ENCODE measurements around the gene ZNF90. TPM values are rescaled to one million over a fixed set of nuclear protein-coding genes. Genes with fewer than 3 reads are reported as not detected.

The ZNF90 gene
- total and polyA plus RNA-seq, 2 experiments from 2014 or later: 1.6 to 1.8 TPM

- no peaks in the 10 kb centered on the region for H4K20me1 ChIP-seq (ENCODE audit: insufficient read depth)
- WGBS, 2 experiments (ENCODE audit: low coverage in 1 of 2, low lambda C conversion rate in 2 of 2, missing lambda C conversion rate in 2 of 2): 71 to 73% methylated on average over 4 of the region's 4 CpGs
- TF ChIP-seq EZH2phosphoT487 (IDR thresholded peaks at IDR 0.05; ENCODE audit: insufficient read depth, low read depth) (no peak), EZH2 (IDR thresholded peaks at IDR 0.05; ENCODE audit: insufficient read depth, poor library complexity, severe bottlenecking) (no peak)
- no peaks in the 10 kb centered on the region for H3K9me2 ChIP-seq (ENCODE audit: insufficient read depth)
- in situ Hi-C loops (cut with MboI): no loop called here
- no peaks in the 10 kb centered on the region for H3K79me2 ChIP-seq (ENCODE audit: insufficient read depth)
- H3K9ac ChIP-seq: no peak overlapping the region
- no peak overlapping the region for H3K27ac ChIP-seq
- H2AFZ ChIP-seq: no peak overlapping the region
- H3F3A ChIP-seq (ENCODE audit: insufficient read depth): no peaks in the 10 kb centered on the region
- no peak overlapping the region for H3K4me3 ChIP-seq
- no peaks in the 10 kb centered on the region for H3K9me3 ChIP-seq (ENCODE audit: low read depth)
- no peaks in the 10 kb centered on the region for H3K36me3 ChIP-seq (ENCODE audit: low read depth)
- no peaks in the 10 kb centered on the region for H3K27me3 ChIP-seq (replicated peaks; ENCODE audit: insufficient read depth)
- H3K4me2 ChIP-seq (ENCODE audit: unreplicated experiment): no peak overlapping the region
- DNase-seq: no peak
- no peaks in the 10 kb centered on the region for H3K4me1 ChIP-seq (ENCODE audit: insufficient read depth)
Measured at GRCh38 chr19:20153281-20153680, 75.5 kb downstream of the ZNF90 start.

GRCh38 chr19:20154636-20155035 lies 76.8 kb downstream of the ZNF90 start:
- no peak for DNase-seq
- no peak overlapping the region for H3K9ac ChIP-seq
- H3K4me3 ChIP-seq: no peak overlapping the region
- no peak overlapping the region for H3K4me2 ChIP-seq (ENCODE audit: unreplicated experiment)
- H3K27ac ChIP-seq: no peak overlapping the region
- no peaks in the 10 kb centered on the region for H3K4me1 ChIP-seq (ENCODE audit: insufficient read depth)
- H4K20me1 ChIP-seq (ENCODE audit: insufficient read depth): no peaks in the 10 kb centered on the region
- no peak for TF ChIP-seq EZH2 (IDR thresholded peaks at IDR 0.05; ENCODE audit: insufficient read depth, poor library complexity, severe bottlenecking)
- TF ChIP-seq EZH2phosphoT487 (IDR thresholded peaks at IDR 0.05; ENCODE audit: insufficient read depth, low read depth): no peak
- H3K27me3 ChIP-seq (replicated peaks; ENCODE audit: insufficient read depth): no peaks in the 10 kb centered on the region
- in situ Hi-C loops (cut with MboI): no loop called here
- H3F3A ChIP-seq (ENCODE audit: insufficient read depth): no peaks in the 10 kb centered on the region
- H3K9me2 ChIP-seq (ENCODE audit: insufficient read depth): no peaks in the 10 kb centered on the region
- 27 to 36% methylated on average over 4 of the region's 4 CpGs for WGBS, 2 experiments (ENCODE audit: low coverage in 1 of 2, low lambda C conversion rate in 2 of 2, missing lambda C conversion rate in 2 of 2)
- no peaks in the 10 kb centered on the region for H3K79me2 ChIP-seq (ENCODE audit: insufficient read depth)
- H3K36me3 ChIP-seq (ENCODE audit: low read depth): no peaks in the 10 kb centered on the region
- no peak overlapping the region for H2AFZ ChIP-seq
- no peaks in the 10 kb centered on the region for H3K9me3 ChIP-seq (ENCODE audit: low read depth)

GRCh38 chr19:20162821-20163220 lies 85.0 kb downstream of the ZNF90 start:
- Histone ChIP-seq H3K27me3 (replicated peaks; ENCODE audit: insufficient read depth) (no peaks in the 10 kb centered on the region), H3K4me3 (no peak overlapping the region), H3K36me3 (ENCODE audit: low read depth) (no peaks in the 10 kb centered on the region), H3F3A (ENCODE audit: insufficient read depth) (peaks cover 5% of the 10 kb centered on the region), H3K79me2 (ENCODE audit: insufficient read depth) (peaks cover 1% of the 10 kb centered on the region), H3K27ac (no peak overlapping the region), H4K20me1 (ENCODE audit: insufficient read depth) (no peaks in the 10 kb centered on the region), H2AFZ (no peak overlapping the region), H3K9me3 (ENCODE audit: low read depth) (no peaks in the 10 kb centered on the region), H3K4me1 (ENCODE audit: insufficient read depth) (no peaks in the 10 kb centered on the region), H3K9ac (no peak overlapping the region), H3K9me2 (ENCODE audit: insufficient read depth) (no peaks in the 10 kb centered on the region), H3K4me2 (ENCODE audit: unreplicated experiment) (no peak overlapping the region)
- TF ChIP-seq EZH2 (IDR thresholded peaks at IDR 0.05; ENCODE audit: insufficient read depth, poor library complexity, severe bottlenecking) (no peak), EZH2phosphoT487 (IDR thresholded peaks at IDR 0.05; ENCODE audit: insufficient read depth, low read depth) (no peak)
- in situ Hi-C loops (cut with MboI): no loop called here
- no peak for DNase-seq
- 48 to 50% methylated on average over 3 of the region's 3 CpGs for WGBS, 2 experiments (ENCODE audit: low coverage in 1 of 2, low lambda C conversion rate in 2 of 2, missing lambda C conversion rate in 2 of 2)

GRCh38 chr19:20164456-20164855 lies 86.7 kb downstream of the ZNF90 start:
- H3K36me3 ChIP-seq (ENCODE audit: low read depth): no peaks in the 10 kb centered on the region
- H3K4me3 ChIP-seq: no peak overlapping the region
- H3K27me3 ChIP-seq (replicated peaks; ENCODE audit: insufficient read depth): no peaks in the 10 kb centered on the region
- WGBS, 2 experiments (ENCODE audit: low coverage in 1 of 2, low lambda C conversion rate in 2 of 2, missing lambda C conversion rate in 2 of 2): 73 to 80% methylated on average over 1 of the region's 1 CpG
- H3F3A ChIP-seq (ENCODE audit: insufficient read depth): peaks cover 10% of the 10 kb centered on the region
- no peak for DNase-seq
- in situ Hi-C loops (cut with MboI): no loop called here
- no peaks in the 10 kb centered on the region for H4K20me1 ChIP-seq (ENCODE audit: insufficient read depth)
- H3K79me2 ChIP-seq (ENCODE audit: insufficient read depth): peaks cover 17% of the 10 kb centered on the region
- 0 out of 2 replicates have a peak, but pooled peaks cover 6% of the 10 kb centered on the region for H3K4me1 ChIP-seq (ENCODE audit: insufficient read depth)
- TF ChIP-seq EZH2 (IDR thresholded peaks at IDR 0.05; ENCODE audit: insufficient read depth, poor library complexity, severe bottlenecking): no peak
- TF ChIP-seq EZH2phosphoT487 (IDR thresholded peaks at IDR 0.05; ENCODE audit: insufficient read depth, low read depth): no peak
- H3K9me2 ChIP-seq (ENCODE audit: insufficient read depth): no peaks in the 10 kb centered on the region
- H3K4me2 ChIP-seq (ENCODE audit: unreplicated experiment): no peak overlapping the region
- H3K9me3 ChIP-seq (ENCODE audit: low read depth): no peaks in the 10 kb centered on the region
- H3K9ac ChIP-seq: no peak overlapping the region
- no peak overlapping the region for H2AFZ ChIP-seq
- H3K27ac ChIP-seq: no peak overlapping the region

All from GM23248 (cell line).